ENCODE measurements around the gene LCA5L.
"Not testable (repeated sequence)": the region's sequence is repeated elsewhere in the genome, so short reads cannot be mapped to it uniquely, and the experiment has no call there.

The LCA5L gene

DNA sequence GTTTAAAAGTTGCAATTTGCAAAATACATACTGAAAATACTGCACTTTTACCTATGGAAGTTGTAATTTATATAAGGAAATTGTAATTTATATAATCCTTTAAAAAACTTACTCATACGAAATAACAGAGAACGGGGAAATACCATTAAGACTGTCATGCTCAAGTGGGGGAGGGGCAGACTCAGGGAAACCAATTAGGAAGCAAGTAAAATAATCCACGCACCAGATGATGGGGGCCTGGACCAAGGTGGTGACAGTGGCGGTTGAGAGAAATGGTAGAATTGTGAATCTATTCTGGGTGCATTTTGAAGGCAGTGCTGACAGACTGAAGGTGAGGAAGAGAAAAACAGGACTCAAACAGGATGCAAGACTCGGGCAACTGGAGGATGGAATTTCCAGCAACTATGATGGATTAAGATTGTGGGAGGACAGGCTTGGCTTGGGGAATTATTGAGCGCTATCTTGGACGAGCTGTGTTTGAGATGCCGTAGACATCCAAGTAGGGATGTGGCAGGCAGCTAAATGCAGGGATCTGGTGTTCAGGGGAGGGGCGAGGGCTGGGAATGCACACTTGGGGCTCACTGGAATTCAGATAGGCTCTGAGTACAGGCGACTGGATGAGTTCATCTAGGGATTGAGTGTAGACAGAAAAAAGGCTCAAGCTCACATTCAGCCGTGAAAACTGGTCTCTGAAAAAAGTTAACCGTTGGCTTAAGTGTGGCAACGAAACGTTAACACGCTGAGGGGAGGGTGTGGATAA is 977 bp downstream of the LCA5L start:
- Histone ChIP-seq H3K27me3 (ENCODE audit: control insufficient read depth, insufficient read depth, low read length) (no peaks in the 10 kb centered on the region), H3K9ac (ENCODE audit: low read length) (peak overlapping the region; percentile 41), H3K4me3 (ENCODE audit: low read length) (peak overlapping the region; percentile 93), H3K4me1 (ENCODE audit: control insufficient read depth, insufficient read depth, low read length) (peaks cover 7% of the 10 kb centered on the region), H3K27ac (ENCODE audit: low read depth, low read length) (peak overlapping the region; percentile 93), H3K36me3 (ENCODE audit: control insufficient read depth, insufficient read depth, low read length) (no peaks in the 10 kb centered on the region)

DNA sequence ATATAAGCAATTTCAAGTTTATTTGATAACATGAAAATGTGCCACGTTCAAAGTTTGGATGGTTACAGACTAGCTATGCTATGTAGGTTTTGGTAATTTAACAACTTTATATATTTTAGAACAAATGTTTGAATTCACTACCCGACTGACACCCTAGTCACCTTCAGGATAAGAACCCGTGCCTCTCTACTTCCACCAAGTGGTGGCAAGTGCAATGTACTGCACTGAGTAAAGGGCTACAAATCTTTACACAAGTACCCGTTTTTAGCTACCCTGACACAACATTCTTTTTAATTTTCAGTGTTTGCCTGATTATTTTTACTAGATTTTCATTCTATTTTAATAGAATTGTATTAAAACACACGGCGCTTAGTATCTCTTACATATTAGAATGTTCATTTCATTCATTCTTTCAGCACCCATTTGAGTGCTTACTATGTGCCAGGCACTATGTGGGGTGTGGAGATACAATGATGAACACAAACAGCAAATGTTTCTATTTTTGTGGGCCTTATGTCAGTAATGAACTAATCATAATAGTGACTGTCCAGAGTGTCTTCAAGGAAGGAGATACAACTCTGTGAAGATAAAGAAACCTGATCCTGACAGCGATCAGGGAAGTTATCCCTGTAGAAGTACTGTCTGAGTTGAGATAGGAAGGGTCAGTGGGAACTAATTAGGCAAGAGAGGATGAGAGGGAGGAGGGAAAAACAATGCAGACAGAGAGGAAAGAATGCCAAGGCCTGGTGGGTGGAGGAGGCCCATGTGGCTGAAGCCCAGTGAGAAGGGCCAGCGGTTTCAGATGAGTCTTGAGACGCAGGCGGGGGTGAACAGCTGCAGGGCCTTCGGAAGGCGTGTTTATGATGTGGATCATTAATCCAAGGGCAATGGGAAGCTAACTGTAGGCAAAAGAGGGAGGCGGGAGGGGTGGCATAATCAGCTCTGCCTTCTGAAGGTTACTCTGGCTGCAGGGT is 3.8 kb downstream of the LCA5L start:
- H3K36me3 ChIP-seq (ENCODE audit: control insufficient read depth, insufficient read depth, low read length) = no peaks in the 10 kb centered on the region
- H3K4me3 ChIP-seq (ENCODE audit: low read length) = no peak overlapping the region
- H3K27ac ChIP-seq (ENCODE audit: low read depth, low read length) = no peak overlapping the region
- no peak overlapping the region for H3K9ac ChIP-seq (ENCODE audit: low read length)
- H3K27me3 ChIP-seq (ENCODE audit: control insufficient read depth, insufficient read depth, low read length) = no peaks in the 10 kb centered on the region
- H3K4me1 ChIP-seq (ENCODE audit: control insufficient read depth, insufficient read depth, low read length) = peaks cover 7% of the 10 kb centered on the region

DNA sequence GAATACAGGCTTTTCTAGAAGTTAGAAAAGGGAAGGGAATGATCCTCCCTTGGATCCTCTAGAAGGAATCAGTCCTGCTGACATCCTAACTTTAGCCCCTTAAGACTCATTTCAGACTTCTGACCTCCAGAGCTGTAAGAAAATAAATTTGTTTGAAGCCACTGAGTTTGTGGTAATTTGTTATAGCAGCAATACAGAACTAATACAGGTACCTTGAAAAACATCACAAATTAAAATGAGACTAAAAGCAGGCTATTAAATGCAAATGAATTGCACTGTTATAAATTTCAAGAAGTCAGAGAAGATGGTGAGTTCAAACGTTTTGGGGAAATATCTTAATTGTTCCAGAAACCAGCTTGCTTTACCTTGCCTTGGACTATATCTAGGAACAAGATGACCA is 6.3 kb downstream of the LCA5L start:
- Histone ChIP-seq H3K27ac (ENCODE audit: low read depth, low read length) (no peak overlapping the region), H3K4me1 (ENCODE audit: control insufficient read depth, insufficient read depth, low read length) (no peaks in the 10 kb centered on the region), H3K9ac (ENCODE audit: low read length) (no peak overlapping the region), H3K36me3 (ENCODE audit: control insufficient read depth, insufficient read depth, low read length) (no peaks in the 10 kb centered on the region), H3K4me3 (ENCODE audit: low read length) (no peak overlapping the region), H3K27me3 (ENCODE audit: control insufficient read depth, insufficient read depth, low read length) (no peaks in the 10 kb centered on the region)

DNA sequence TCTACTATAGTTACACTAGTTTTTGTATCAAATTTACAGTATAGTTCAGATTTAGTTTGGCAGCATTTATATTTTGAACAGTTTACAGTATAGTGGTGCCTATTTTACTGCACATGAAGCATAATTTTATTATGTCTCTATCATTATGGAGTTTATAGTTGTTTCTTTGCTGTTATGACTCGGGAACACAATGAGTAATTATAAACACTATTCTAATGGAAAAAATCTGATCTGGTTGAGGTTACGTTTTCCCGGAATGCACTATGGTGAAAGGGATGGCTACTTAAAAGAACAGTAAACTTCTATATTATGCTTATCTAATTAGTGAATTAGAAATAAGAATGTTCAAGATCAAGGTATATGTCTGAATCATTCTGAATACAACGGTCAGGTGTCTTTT is 10.6 kb downstream of the LCA5L start:
- H3K4me1 ChIP-seq (ENCODE audit: control insufficient read depth, insufficient read depth, low read length) = no peaks in the 10 kb centered on the region
- no peak overlapping the region for H3K27ac ChIP-seq (ENCODE audit: low read depth, low read length)
- H3K4me3 ChIP-seq (ENCODE audit: low read length) = no peak overlapping the region
- no peaks in the 10 kb centered on the region for H3K27me3 ChIP-seq (ENCODE audit: control insufficient read depth, insufficient read depth, low read length)
- no peak overlapping the region for H3K9ac ChIP-seq (ENCODE audit: low read length)
- H3K36me3 ChIP-seq (ENCODE audit: control insufficient read depth, insufficient read depth, low read length) = no peaks in the 10 kb centered on the region

DNA sequence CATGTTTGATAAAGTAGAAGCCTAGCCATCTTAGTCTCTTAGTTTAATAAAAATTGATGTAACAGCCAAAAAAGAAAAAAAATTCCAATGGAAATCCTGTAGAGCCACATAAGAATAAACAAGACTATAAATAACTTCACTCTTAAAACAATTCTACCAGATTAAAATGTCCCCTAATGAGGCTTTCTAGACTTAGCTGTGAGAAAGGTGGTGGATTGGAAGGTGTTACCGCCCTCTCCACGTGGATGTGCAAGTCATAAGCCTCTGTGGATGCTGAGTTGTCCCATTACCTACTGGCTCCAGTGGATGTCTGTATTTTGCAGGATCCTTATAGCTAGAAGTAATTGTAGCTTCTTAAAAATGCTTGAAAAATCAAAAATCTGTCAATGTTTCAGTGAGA is 14.6 kb downstream of the LCA5L start:
- H3K27ac ChIP-seq (ENCODE audit: low read depth, low read length) = no peak overlapping the region
- H3K27me3 ChIP-seq (ENCODE audit: control insufficient read depth, insufficient read depth, low read length) = no peaks in the 10 kb centered on the region
- no peak overlapping the region for H3K9ac ChIP-seq (ENCODE audit: low read length)
- H3K4me3 ChIP-seq (ENCODE audit: low read length) = no peak overlapping the region
- no peaks in the 10 kb centered on the region for H3K4me1 ChIP-seq (ENCODE audit: control insufficient read depth, insufficient read depth, low read length)
- no peaks in the 10 kb centered on the region for H3K36me3 ChIP-seq (ENCODE audit: control insufficient read depth, insufficient read depth, low read length)

DNA sequence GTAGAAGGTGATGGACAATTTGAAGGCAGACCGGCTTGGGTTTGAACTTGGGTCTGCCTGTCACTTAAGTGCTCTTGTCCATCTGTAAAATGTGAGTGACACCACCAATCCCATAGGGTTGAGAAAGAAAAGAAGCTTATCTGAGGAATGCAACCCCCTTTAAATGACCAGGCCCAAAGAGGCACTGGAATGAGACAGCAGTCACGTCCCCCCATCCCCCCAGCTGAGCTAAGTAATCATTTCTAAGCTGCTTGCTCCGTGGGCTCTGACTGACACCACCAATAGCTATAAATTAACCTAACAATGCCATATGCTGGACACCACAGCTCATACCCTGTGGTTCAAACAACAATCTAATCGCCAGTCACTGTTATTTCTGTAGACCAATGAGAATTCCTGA is 15.1 kb downstream of the LCA5L start:
- Histone ChIP-seq H3K27me3 (ENCODE audit: control insufficient read depth, insufficient read depth, low read length) (no peaks in the 10 kb centered on the region), H3K4me1 (ENCODE audit: control insufficient read depth, insufficient read depth, low read length) (no peaks in the 10 kb centered on the region), H3K27ac (ENCODE audit: low read depth, low read length) (no peak overlapping the region), H3K9ac (ENCODE audit: low read length) (no peak overlapping the region), H3K36me3 (ENCODE audit: control insufficient read depth, insufficient read depth, low read length) (no peaks in the 10 kb centered on the region), H3K4me3 (ENCODE audit: low read length) (no peak overlapping the region)

DNA sequence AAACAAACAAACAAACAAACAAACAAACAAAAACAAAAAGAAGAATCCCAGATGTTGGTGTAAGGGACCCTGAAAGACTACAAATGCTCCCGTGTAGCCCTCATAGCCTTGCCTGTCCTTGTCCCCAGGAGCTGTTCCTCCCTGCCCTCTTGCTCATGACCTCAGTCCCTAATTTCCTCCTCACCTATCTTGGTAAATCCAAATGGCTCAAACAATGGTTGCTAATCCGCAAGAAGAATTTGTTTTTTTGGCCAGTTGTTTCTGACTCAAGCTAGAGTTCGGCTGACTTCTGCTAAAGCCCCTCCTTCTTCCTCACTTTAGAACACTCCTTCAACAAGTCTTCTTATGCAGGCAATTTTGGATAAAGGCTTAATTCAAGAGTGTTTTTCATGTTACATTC is 15.6 kb downstream of the LCA5L start:
- Histone ChIP-seq H3K36me3 (ENCODE audit: control insufficient read depth, insufficient read depth, low read length) (no peaks in the 10 kb centered on the region), H3K27ac (ENCODE audit: low read depth, low read length) (no peak overlapping the region), H3K4me1 (ENCODE audit: control insufficient read depth, insufficient read depth, low read length) (no peaks in the 10 kb centered on the region), H3K9ac (ENCODE audit: low read length) (no peak overlapping the region), H3K27me3 (ENCODE audit: control insufficient read depth, insufficient read depth, low read length) (no peaks in the 10 kb centered on the region), H3K4me3 (ENCODE audit: low read length) (no peak overlapping the region)

DNA sequence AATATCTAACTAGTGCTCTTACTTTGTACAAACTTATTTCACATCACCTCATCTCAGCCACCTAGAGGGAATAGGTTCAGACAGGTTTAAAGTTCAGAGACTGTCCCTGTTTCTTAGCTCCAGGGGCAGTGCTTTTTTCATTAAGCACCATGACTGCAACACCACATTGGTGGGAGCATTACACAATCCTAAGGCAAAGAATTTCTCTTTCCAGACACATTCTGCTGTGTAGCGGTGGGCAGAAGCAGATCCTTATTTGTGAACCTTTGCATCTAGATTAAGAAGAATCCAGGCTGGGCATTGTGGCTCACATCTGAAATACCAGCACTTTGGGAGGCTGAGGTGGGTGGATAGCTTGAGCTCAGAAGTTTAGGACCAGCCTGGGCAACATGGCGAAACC is 16.1 kb downstream of the LCA5L start:
- Histone ChIP-seq H3K36me3 (ENCODE audit: control insufficient read depth, insufficient read depth, low read length) (no peaks in the 10 kb centered on the region), H3K4me3 (ENCODE audit: low read length) (no peak overlapping the region), H3K9ac (ENCODE audit: low read length) (no peak overlapping the region), H3K27ac (ENCODE audit: low read depth, low read length) (no peak overlapping the region), H3K27me3 (ENCODE audit: control insufficient read depth, insufficient read depth, low read length) (no peaks in the 10 kb centered on the region), H3K4me1 (ENCODE audit: control insufficient read depth, insufficient read depth, low read length) (no peaks in the 10 kb centered on the region)

DNA sequence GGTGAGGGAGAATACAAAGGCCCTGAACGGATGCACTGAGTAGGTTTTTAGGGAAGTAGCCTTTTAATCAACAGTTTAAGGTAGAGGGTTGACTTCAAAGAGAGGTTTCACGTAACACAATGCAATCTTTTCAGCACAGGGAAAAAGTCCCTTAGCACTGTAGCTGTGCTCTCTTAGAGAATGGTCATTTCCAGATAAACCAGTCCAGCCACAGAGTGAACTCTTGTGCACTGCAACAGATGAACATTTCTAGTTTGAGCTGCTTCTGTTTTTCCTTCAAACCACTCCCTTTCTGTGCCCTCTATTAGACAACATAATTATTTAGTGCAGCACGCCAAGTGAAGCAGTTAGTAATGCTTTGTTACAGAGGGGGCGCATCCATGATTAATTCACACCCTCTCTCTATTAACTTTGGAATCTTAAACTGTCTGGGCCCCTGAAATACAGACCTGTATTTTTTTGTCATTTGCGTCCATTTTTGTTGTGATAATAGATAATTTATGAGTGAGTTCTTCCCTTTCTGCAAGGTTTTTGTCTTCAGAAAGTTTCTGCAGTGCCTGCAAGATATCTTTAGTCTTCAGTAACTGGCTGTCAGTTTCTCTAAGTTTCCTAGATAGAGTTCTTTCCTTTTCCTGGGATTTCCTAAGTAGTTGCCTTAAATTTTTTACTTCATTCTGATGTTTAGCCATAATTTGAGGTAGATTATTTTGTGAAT is 22.9 kb downstream of the LCA5L start:
- Histone ChIP-seq H3K4me1 (ENCODE audit: control insufficient read depth, insufficient read depth, low read length) (no peaks in the 10 kb centered on the region), H3K27me3 (ENCODE audit: control insufficient read depth, insufficient read depth, low read length) (no peaks in the 10 kb centered on the region), H3K36me3 (ENCODE audit: control insufficient read depth, insufficient read depth, low read length) (no peaks in the 10 kb centered on the region), H3K9ac (ENCODE audit: low read length) (no peak overlapping the region), H3K27ac (ENCODE audit: low read depth, low read length) (no peak overlapping the region), H3K4me3 (ENCODE audit: low read length) (no peak overlapping the region)

DNA sequence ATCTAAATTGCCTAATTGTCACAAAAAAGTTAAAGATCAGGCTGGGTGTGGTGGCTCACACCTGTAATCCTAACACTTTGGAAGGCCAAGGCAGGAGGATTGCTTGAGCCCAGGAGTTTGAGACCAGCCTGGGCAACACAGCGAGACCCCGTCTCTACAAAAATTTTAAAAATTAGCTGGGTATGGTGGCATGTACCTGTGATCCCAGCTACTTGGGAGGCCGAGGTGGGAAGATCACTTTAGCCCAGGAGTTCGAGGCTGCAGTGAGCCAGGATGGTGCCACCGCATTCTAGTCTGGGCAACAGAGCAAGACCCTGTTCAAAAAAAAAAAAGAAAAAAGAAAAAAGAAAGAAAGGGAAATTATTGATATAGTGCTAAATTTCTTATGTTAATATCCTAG is 26.4 kb downstream of the LCA5L start:
- H3K9ac ChIP-seq (ENCODE audit: low read length); H3K27ac ChIP-seq (ENCODE audit: low read depth, low read length); H3K36me3 ChIP-seq (ENCODE audit: control insufficient read depth, insufficient read depth, low read length); H3K27me3 ChIP-seq (ENCODE audit: control insufficient read depth, insufficient read depth, low read length); H3K4me1 ChIP-seq (ENCODE audit: control insufficient read depth, insufficient read depth, low read length); H3K4me3 ChIP-seq (ENCODE audit: low read length): not testable (repeated sequence)

DNA sequence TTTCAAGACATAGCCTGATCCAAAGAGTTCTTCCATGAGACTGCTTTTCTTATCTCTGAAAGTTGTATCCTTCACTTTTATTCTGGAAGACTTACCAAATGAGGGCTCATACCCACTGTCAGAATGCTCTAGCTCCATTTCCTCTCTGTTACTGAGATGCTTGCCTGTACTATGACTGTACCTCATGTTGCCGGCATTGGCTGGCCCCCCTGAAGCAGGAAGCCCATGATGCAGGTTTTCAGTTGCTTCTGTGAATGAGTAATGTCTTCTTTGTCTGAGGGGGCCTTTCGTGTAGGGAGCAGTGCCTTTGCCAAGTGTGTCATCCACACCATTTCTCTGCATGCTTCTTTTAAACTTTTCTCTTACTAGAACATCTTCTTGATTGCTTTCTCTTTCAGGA is 39.5 kb downstream of the LCA5L start:
- Histone ChIP-seq H3K36me3 (ENCODE audit: control insufficient read depth, insufficient read depth, low read length) (peaks cover 7% of the 10 kb centered on the region), H3K4me3 (ENCODE audit: low read length) (no peak overlapping the region), H3K27ac (ENCODE audit: low read depth, low read length) (no peak overlapping the region), H3K4me1 (ENCODE audit: control insufficient read depth, insufficient read depth, low read length) (no peaks in the 10 kb centered on the region), H3K27me3 (ENCODE audit: control insufficient read depth, insufficient read depth, low read length) (no peaks in the 10 kb centered on the region), H3K9ac (ENCODE audit: low read length) (no peak overlapping the region)

DNA sequence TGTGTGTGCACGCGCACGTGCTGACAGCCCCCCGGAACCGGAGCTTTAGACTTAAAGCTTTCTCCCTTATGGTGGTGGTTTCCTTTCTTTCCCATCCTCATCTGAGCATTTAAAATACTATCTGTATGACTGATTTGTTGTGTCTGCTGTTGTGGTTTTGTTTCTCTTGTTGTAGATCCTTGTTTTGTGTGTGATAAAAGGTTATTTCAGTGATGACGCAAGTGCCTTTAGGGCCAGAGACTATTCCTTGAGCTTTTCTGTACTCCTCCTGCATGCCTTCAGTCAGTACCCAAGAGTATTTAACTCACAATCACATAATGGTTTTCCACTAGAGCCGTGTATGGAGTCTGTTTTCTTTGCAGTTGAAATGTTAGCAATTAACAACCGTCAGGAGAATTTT is 45.4 kb downstream of the LCA5L start:
- Histone ChIP-seq H3K27ac (ENCODE audit: low read depth, low read length) (no peak overlapping the region), H3K4me3 (ENCODE audit: low read length) (no peak overlapping the region), H3K4me1 (ENCODE audit: control insufficient read depth, insufficient read depth, low read length) (no peaks in the 10 kb centered on the region), H3K9ac (ENCODE audit: low read length) (no peak overlapping the region), H3K36me3 (ENCODE audit: control insufficient read depth, insufficient read depth, low read length) (peaks cover 2% of the 10 kb centered on the region), H3K27me3 (ENCODE audit: control insufficient read depth, insufficient read depth, low read length) (no peaks in the 10 kb centered on the region)
